Hepatic stellate cell (primary cell): ENCODE results near the gene GSTP1.

Experiments
- DNase-seq: peaks from one replicate; pipeline ENCODE4 v3.0.0; 2011; ENCODE audit warnings: low spot score

GSTP1 gene

DNA sequence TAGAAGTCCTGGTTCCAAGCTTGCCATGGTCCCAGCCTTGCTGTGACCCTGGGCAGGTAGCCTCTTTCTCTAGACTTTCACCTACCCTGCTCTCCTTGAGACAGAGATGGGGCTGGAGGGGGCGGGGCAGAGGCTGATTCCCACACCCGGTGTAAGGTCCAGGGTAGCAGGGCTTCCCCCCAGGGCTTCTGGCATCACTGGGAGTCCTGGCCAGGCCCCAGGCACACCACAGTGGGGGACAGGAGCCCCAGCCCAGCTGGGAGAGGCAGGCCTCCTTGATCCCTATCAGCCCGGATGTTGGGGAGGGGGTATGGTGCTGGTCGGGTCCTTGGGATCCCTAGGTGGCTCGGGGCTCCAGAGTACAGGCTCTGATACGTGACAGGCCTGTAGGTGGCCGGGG lies 47.8 kb downstream of the GSTP1 start:
- no peak for DNase-seq

GRCh38 chr11:67631853-67632174 lies 48.2 kb downstream of the GSTP1 start:
- DNase-seq: no peak

GRCh38 chr11:67632175-67632981 lies 48.8 kb downstream of the GSTP1 start:
- no peak for DNase-seq

DNA sequence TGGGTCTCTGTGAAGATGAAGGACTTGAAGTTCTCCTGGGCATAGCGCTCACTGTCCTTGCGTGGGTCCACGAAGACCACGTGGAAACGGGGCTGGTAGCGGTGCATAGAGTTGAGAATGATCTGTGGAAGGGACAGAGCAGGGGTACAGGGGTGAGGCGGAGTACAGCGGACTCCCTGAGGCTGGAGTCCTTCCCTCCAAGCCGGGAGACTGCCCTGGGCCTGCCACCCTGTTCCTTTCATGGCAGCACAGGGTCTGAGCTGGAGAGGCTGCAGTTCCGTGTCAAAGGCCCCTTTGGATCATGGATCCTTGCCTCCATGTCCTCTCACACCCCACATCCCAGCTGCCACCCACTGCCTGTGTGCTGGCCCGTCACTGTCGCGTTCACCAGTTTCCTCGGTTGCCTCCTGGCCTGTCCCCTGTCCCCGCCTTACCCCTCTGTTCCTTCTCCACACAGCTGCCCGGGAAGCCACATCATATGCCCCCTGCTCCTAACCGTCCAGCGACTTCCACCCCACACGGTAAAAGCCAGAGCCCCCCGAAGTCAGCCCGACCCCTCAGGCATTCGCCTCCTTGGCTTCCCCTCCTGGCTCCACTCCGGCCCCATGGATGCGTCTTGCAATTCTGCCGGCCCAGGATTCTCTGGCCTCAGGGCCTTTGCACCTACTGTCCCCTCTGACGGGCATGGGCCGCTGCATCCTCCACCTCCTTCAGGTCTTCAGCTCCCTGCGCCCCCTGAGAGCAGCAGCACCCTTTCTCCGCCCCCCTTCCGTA lies 49.6 kb downstream of the GSTP1 start:
- no peak for DNase-seq

DNA sequence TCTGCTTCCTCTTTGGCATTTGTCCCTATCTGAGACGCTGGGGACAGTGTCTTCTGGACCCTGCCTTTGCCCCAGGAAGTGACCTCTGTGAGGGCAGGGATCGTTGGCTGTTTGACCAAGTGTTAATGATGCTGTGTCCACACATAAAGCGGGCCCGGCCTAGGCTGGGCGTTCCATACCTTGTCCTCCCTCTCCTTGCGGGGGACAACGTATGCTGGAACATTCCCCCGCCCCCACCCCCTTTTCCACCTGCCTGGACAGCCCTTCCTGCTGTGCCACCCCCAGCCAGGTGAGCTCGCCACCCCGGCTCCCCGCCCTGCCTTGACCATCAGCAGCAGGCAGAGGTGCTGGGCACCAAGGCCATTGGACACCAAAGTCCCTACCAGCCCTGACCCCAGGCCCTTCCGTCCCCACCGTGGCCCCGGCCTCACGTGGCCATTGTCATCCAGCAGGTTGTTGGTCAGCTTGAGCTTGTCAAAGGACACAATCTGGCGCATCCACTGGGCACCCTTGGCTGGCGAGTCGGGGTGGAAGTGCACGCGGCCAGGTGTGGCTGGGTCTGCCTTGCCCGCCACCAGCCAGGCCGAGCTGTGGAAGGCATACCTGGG lies 50.2 kb downstream of the GSTP1 start:
- no peak for DNase-seq

DNA sequence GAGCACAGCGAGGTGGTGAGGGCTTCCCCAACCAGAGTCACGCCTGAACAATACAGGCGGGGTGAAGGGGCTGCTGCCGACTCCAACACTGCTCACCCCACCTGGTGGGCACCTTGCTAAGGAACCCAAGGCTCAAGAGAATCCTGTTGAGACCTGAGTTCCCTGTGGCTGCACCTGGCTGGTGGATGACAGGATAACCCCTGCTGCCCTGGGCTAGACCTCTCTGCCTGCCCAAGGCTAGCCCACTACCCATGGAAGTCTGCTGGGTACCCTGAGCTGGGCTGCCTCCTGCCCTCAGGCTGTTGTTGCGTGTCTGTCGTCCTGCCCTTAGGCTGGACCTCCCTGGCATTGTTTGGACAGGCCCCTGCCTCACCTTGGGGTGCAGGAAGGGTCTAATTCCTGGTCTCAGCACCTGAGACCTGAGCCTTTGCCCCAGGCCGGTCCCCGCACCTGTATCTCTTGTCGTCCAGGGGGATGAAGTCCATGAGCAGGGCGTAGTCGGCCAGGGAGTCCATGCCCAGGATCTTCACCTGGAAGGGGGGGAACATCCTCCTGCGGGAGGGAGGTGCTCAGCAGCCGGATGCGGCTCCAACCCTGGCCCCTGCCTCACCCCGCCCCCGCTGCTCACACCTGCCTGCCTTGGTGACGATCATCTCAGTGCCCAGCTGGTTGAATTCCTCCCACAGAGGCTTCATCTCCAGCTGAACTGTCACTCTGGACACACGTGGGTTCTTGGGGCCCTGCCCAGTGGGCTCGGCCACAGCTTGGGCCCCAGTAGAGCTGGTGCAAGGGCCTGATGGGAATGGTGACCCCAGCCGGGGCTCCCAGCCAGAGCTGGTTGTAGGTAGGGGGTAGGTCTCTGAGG lies 51.0 kb downstream of the GSTP1 start:
- DNase-seq: no peak

- no peak for DNase-seq
These were observed 51.6 kb downstream of the GSTP1 start for GRCh38 chr11:67635231-67635521.
